ENCODE results near the gene KRTAP4-6.
"Not testable (repeated sequence)": the region's sequence is repeated elsewhere in the genome, so short reads cannot be mapped to it uniquely, and the experiment has no call there.

KRTAP4-6 gene

GRCh38 chr17:41099682-41100480 lies 40.5 kb downstream of the KRTAP4-6 start:
- not testable (repeated sequence) for H3K9me3 Mint-ChIP-seq, DNase-seq, ATAC-seq, H3K4me3 Mint-ChIP-seq, H3K27ac Mint-ChIP-seq
- peaks cover 12% of the 10 kb centered on the region for H3K4me1 Mint-ChIP-seq
- peaks cover 11% of the 10 kb centered on the region for H3K27me3 Mint-ChIP-seq

DNA sequence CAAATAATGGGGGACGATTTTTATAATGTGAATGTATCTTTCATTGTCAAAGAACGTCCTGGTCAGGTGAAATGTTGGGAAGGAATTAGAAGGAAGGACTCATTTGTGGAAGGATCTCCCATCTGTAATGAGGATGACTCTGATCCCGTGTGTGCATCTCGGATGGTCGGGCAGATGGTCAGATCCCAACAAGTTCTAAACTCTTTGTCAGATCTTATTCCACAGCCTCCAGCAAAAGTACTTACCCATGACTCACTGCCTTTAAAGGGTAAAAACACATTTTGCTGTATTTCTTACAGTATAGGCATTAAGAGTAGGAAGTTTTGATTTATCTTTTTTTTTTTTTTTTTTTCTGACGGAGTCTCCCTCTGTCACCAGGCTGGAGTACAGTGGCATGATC lies 41.9 kb downstream of the KRTAP4-6 start:
- H3K4me3 Mint-ChIP-seq = no peak overlapping the region
- peaks cover 11% of the 10 kb centered on the region for H3K27me3 Mint-ChIP-seq
- ATAC-seq (no peak), DNase-seq (no peak)
- peaks cover 12% of the 10 kb centered on the region for H3K4me1 Mint-ChIP-seq
- H3K9me3 Mint-ChIP-seq = no peaks in the 10 kb centered on the region
- H3K27ac Mint-ChIP-seq = no peak overlapping the region

- H3K27ac Mint-ChIP-seq = no peak within 1 kb of the TSS
- ATAC-seq (no peak), DNase-seq (no peak)
- H3K4me1 Mint-ChIP-seq = peaks cover 12% of the 10 kb centered on the region
- peaks cover 11% of the 10 kb centered on the region for H3K27me3 Mint-ChIP-seq
- H3K9me3 Mint-ChIP-seq = no peaks in the 10 kb centered on the region
- H3K4me3 Mint-ChIP-seq = no peak within 1 kb of the TSS
These were observed 42.3 kb downstream of the KRTAP4-6 start, which contains the start of gene KRTAP4-8 for GRCh38 chr17:41098042-41098441. TSS of gene KRTAP4-8 (minus strand) at chr17:41098142. CDS start at chr17:41098084, 58 bp downstream.

- DNase-seq (no peak), ATAC-seq (no peak)
- Mint-ChIP-seq H3K4me3 (no peak overlapping the region), H3K9me3 (no peaks in the 10 kb centered on the region), H3K27me3 (peaks cover 11% of the 10 kb centered on the region), H3K27ac (no peak overlapping the region), H3K4me1 (peaks cover 12% of the 10 kb centered on the region)
These were observed 44.3 kb downstream of the KRTAP4-6 start for GRCh38 chr17:41096055-41096454.

All from stimulated activated naive CD8-positive, alpha-beta T cell treated with anti-CD3 and anti-CD28 coated beads, Interleukin-15, amount 100 ng/mL, for 72 hours (primary cell).